OCI-LY3 (cell line): ENCODE data around the gene HMGXB4.

Source experiments
- CTCF ChIP-seq: fragments of 200-600, 300-600 bp; sonication (generic); IDR thresholded peaks from 2 replicates; pipeline ENCODE4 v1.5.1; 2014; ENCODE audit warnings: antibody characterized with exemption, low read length, low read depth
- EZH2phosphoT487 ChIP-seq: fragments of 200-600 bp; shearing (Covaris generic); IDR thresholded peaks from 2 replicates; pipeline ENCODE4 v1.6.1; 2018; ENCODE audit warnings: antibody characterized with exemption, mixed run types, low read depth

GRCh38 chr22:35275580-35275979 lies 18.3 kb downstream of the HMGXB4 start:
- TF ChIP-seq EZH2phosphoT487 (no peak), CTCF (no peak)
